ENCODE measurements around the gene APOBEC2. TPM values are rescaled to one million over a fixed set of nuclear protein-coding genes. Genes with fewer than 3 reads are reported as not detected.

APOBEC2 gene
- total and polyA plus RNA-seq, 9 of the 15 experiments (the other 6 are each of a cell fraction or from before 2014, with no cell fraction given), result 0.25 to 1.6 TPM; not detected in 7

- TF ChIP-seq, protein P1, sequence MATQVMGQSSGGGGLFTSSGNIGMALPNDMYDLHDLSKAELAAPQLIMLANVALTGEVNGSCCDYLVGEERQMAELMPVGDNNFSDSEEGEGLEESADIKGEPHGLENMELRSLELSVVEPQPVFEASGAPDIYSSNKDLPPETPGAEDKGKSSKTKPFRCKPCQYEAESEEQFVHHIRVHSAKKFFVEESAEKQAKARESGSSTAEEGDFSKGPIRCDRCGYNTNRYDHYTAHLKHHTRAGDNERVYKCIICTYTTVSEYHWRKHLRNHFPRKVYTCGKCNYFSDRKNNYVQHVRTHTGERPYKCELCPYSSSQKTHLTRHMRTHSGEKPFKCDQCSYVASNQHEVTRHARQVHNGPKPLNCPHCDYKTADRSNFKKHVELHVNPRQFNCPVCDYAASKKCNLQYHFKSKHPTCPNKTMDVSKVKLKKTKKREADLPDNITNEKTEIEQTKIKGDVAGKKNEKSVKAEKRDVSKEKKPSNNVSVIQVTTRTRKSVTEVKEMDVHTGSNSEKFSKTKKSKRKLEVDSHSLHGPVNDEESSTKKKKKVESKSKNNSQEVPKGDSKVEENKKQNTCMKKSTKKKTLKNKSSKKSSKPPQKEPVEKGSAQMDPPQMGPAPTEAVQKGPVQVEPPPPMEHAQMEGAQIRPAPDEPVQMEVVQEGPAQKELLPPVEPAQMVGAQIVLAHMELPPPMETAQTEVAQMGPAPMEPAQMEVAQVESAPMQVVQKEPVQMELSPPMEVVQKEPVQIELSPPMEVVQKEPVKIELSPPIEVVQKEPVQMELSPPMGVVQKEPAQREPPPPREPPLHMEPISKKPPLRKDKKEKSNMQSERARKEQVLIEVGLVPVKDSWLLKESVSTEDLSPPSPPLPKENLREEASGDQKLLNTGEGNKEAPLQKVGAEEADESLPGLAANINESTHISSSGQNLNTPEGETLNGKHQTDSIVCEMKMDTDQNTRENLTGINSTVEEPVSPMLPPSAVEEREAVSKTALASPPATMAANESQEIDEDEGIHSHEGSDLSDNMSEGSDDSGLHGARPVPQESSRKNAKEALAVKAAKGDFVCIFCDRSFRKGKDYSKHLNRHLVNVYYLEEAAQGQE (IDR thresholded peaks at IDR 0.05; ENCODE audit: borderline replicate concordance), result peak; percentile 82
- TF ChIP-seq, protein P1 (CRISPR knock-in tag; IDR thresholded peaks at IDR 0.05; ENCODE audit: low read depth), result no peak
- TF ChIP-seq, protein P2, sequence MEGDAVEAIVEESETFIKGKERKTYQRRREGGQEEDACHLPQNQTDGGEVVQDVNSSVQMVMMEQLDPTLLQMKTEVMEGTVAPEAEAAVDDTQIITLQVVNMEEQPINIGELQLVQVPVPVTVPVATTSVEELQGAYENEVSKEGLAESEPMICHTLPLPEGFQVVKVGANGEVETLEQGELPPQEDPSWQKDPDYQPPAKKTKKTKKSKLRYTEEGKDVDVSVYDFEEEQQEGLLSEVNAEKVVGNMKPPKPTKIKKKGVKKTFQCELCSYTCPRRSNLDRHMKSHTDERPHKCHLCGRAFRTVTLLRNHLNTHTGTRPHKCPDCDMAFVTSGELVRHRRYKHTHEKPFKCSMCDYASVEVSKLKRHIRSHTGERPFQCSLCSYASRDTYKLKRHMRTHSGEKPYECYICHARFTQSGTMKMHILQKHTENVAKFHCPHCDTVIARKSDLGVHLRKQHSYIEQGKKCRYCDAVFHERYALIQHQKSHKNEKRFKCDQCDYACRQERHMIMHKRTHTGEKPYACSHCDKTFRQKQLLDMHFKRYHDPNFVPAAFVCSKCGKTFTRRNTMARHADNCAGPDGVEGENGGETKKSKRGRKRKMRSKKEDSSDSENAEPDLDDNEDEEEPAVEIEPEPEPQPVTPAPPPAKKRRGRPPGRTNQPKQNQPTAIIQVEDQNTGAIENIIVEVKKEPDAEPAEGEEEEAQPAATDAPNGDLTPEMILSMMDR (IDR thresholded peaks at IDR 0.05 in 2 of 3, conservative IDR thresholded peaks at IDR 0.05 in 1 of 3; ENCODE audit: insufficient read depth in 2 of 3, low read depth in 1 of 3, low read length in 3 of 3), result peak; percentile 98
- no peak for TF ChIP-seq POLR3G (IDR thresholded peaks at IDR 0.05; ENCODE audit: extremely low read depth, insufficient read length, insufficient replicate concordance)
- TF ChIP-seq MTA3 (IDR thresholded peaks at IDR 0.05; ENCODE audit: borderline replicate concordance), result peak; percentile 72; the same call in 1 of the 2 replicates
- peak; percentile 64; the same call in 1 of the 2 replicates for TF ChIP-seq E2F3 (CRISPR knock-in tag; IDR thresholded peaks at IDR 0.05)
- peak; percentile 40; the same call in 1 of the 2 replicates for TF ChIP-seq SIN3B (IDR thresholded peaks at IDR 0.05; ENCODE audit: low read depth)
- no peak for TF ChIP-seq CBX5 (IDR thresholded peaks at IDR 0.05; ENCODE audit: borderline replicate concordance, low read depth)
- no peak for TF ChIP-seq TAF9B (IDR thresholded peaks at IDR 0.05; ENCODE audit: partially characterized antibody)
- no peak for TF ChIP-seq ZNF561 (CRISPR knock-in tag; conservative IDR thresholded peaks at IDR 0.05)
- TF ChIP-seq, protein P3, sequence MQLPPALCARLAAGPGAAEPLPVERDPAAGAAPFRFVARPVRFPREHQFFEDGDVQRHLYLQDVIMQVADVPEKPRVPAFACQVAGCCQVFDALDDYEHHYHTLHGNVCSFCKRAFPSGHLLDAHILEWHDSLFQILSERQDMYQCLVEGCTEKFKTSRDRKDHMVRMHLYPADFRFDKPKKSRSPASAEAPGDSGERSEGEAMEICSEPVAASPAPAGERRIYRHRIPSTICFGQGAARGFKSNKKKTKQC (CRISPR knock-in tag; IDR thresholded peaks at IDR 0.05), result peak; percentile 81
- TF ChIP-seq, protein P4, sequence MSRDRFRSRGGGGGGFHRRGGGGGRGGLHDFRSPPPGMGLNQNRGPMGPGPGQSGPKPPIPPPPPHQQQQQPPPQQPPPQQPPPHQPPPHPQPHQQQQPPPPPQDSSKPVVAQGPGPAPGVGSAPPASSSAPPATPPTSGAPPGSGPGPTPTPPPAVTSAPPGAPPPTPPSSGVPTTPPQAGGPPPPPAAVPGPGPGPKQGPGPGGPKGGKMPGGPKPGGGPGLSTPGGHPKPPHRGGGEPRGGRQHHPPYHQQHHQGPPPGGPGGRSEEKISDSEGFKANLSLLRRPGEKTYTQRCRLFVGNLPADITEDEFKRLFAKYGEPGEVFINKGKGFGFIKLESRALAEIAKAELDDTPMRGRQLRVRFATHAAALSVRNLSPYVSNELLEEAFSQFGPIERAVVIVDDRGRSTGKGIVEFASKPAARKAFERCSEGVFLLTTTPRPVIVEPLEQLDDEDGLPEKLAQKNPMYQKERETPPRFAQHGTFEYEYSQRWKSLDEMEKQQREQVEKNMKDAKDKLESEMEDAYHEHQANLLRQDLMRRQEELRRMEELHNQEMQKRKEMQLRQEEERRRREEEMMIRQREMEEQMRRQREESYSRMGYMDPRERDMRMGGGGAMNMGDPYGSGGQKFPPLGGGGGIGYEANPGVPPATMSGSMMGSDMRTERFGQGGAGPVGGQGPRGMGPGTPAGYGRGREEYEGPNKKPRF (IDR thresholded peaks at IDR 0.05; ENCODE audit: low read depth, low read length), result no peak
Measured at GRCh38 chr6:41027799-41028560, 25.0 kb upstream of the APOBEC2 start (continued).

Data from K562 (cell line).